Sigmoid colon (tissue), 3 donors: ENCODE results near the gene RPL19.

Source experiments
- CTCF ChIP-seq, 4 experiments: fragments of 450-650 bp in 3 of 4; fragments of 200-600 bp in 1 of 4; IDR thresholded peaks; one replicate each; pipeline ENCODE4 v1.5.1; 2016 to 2019; ENCODE audit warnings: antibody characterized with exemption in 4 of 4, mild to moderate bottlenecking in 3 of 4, moderate library complexity in 2 of 4
- POLR2A ChIP-seq, 2 donors: fragments of 450-650 bp; IDR thresholded peaks; one replicate each; pipeline ENCODE4 v1.6.1; 2016; ENCODE audit warnings: antibody characterized with exemption in 2 of 2, mild to moderate bottlenecking in 2 of 2, moderate library complexity in 2 of 2

DNA sequence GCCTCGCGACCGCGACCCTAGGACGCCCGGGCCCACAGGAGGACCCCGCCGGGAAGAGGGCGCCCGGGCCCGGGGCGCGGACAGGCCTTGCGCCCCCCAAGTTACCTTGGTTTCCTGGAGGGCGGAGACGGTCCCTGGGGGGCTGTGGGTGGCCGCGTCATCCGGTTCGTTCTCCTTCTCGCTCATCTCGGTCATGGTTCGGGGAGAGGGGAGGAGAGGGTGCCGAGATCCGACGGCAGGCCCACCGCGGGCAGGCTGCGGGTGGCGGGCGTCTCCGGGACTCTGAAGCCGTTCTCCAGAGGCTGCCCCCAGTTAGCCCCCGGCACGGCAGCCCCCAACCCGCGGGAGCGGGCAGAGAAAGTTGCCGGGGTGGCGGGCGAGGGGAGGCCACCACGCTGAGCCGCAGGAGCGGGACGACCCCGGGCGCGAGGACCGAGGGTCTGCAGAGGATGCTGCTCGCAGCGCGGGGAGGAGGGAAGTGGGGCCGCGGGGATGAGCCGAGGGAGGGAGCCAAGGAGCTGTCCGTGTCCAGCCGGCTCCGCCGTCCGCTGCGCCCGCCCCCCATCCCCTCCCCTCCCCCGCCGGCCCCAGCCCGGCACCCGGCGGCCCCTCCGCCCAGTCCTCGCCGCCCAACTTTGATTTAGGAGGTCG, 25.4 kb downstream of the RPL19 start, which contains the start of gene STAC2:
- TF ChIP-seq CTCF (IDR thresholded peaks at IDR 0.05) (no peak), POLR2A (IDR thresholded peaks at IDR 0.05) (no peak)
